ENCODE data around the gene FRAS1. TPM values are rescaled to one million over a fixed set of nuclear protein-coding genes. Genes with fewer than 3 reads are reported as not detected.

The FRAS1 gene
- total and polyA plus RNA-seq, 9 donors = 0.16 to 5.3 (median 1.4) TPM

DNA sequence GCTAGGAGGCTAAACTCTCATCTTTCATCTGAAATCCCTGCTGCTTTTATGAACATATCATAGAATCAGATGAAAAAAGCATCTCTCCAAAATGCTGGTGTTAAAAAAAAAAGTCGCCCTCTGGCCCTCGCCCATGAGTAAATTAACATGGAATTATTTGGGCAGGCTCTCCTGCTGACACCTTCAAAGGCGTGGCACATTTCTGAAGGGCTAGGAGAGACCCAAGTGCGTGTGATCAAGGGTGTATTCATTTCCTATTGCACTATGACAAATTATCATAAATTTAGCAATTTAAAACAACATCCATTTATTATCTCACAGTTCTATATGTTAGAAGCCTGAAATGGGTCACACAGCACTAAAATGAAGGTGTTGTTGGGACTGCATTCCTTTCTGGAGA, 499.5 kb downstream of the FRAS1 start:
- DNase-seq = no peak
- no peaks in the 10 kb centered on the region for H3K9me3 ChIP-seq
- H3K36me3 ChIP-seq = no peaks in the 10 kb centered on the region
- H3K27ac ChIP-seq = no peak overlapping the region
- 90 to 96% (median 93%) methylated on average over 4 of the region's 4 CpGs for WGBS, 3 donors
- TF ChIP-seq, protein P1, sequence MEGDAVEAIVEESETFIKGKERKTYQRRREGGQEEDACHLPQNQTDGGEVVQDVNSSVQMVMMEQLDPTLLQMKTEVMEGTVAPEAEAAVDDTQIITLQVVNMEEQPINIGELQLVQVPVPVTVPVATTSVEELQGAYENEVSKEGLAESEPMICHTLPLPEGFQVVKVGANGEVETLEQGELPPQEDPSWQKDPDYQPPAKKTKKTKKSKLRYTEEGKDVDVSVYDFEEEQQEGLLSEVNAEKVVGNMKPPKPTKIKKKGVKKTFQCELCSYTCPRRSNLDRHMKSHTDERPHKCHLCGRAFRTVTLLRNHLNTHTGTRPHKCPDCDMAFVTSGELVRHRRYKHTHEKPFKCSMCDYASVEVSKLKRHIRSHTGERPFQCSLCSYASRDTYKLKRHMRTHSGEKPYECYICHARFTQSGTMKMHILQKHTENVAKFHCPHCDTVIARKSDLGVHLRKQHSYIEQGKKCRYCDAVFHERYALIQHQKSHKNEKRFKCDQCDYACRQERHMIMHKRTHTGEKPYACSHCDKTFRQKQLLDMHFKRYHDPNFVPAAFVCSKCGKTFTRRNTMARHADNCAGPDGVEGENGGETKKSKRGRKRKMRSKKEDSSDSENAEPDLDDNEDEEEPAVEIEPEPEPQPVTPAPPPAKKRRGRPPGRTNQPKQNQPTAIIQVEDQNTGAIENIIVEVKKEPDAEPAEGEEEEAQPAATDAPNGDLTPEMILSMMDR (IDR thresholded peaks at IDR 0.05) = no peak
- no peak for TF ChIP-seq POLR2A (IDR thresholded peaks at IDR 0.05)
- intact Hi-C loops (cut with DNase I) = no loop called here
- no peaks in the 10 kb centered on the region for H3K27me3 ChIP-seq
- no peaks in the 10 kb centered on the region for H3K4me1 ChIP-seq (ENCODE audit: insufficient read depth)
- H3K4me3 ChIP-seq = no peak overlapping the region

DNA sequence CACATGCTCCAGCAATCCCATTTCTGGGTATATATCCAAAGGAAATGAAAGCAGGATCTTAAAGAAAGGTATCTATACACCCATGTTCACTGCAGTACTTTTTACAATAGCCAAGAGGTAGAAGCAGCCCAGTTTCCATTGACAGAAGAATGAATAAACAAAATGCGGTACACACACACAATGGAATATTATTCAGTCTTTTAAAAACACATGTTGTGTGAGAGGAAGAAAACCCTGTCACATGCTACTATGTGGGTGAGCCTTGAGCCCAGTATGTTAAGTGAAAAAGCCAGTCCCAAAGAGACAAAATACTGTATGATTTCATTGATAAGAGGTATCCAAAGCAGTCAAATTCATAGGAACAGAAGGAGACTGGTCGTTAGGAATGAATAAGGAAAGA, 500.7 kb downstream of the FRAS1 start:
- intact Hi-C loops (cut with DNase I) = no loop called here
- WGBS, 3 donors = 73 to 77% (median 74%) methylated on average over 2 of the region's 2 CpGs
- TF ChIP-seq POLR2A (IDR thresholded peaks at IDR 0.05) (no peak), EP300 (IDR thresholded peaks at IDR 0.05) (no peak)
- TF ChIP-seq, protein P1 (IDR thresholded peaks at IDR 0.05) = no peak
- H3K27me3 ChIP-seq = no peaks in the 10 kb centered on the region
- no peak overlapping the region for H3K27ac ChIP-seq
- no peaks in the 10 kb centered on the region for H3K4me1 ChIP-seq (ENCODE audit: insufficient read depth)
- no peak overlapping the region for H3K4me3 ChIP-seq
- no peaks in the 10 kb centered on the region for H3K36me3 ChIP-seq
- no peak for DNase-seq
- no peaks in the 10 kb centered on the region for H3K9me3 ChIP-seq

DNA sequence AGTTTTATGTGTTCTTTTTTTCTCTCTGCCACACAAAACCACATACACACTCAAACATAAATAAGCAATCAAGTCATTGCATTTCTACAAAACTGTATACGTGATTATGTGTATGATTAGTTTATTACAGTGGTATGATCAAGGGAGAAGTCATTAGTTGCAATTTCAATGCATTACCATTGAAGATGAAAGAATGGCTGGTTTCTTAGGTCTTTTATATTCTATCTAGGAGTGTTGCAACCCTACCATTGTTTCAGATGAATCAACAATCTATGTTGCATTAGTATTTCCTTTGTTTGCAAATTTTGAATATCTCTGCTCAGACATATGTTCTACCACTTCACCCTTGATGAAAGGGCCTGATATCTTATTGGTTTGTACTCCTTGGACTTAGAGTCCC, 501.3 kb downstream of the FRAS1 start:
- H3K27ac ChIP-seq = no peak overlapping the region
- no peak for DNase-seq
- H3K27me3 ChIP-seq = no peaks in the 10 kb centered on the region
- 83 to 93% (median 91%) methylated on average over 1 of the region's 1 CpG for WGBS, 3 donors
- intact Hi-C loops (cut with DNase I) = no loop called here
- no peaks in the 10 kb centered on the region for H3K9me3 ChIP-seq
- no peaks in the 10 kb centered on the region for H3K36me3 ChIP-seq
- TF ChIP-seq, protein P1 (IDR thresholded peaks at IDR 0.05) = no peak
- TF ChIP-seq EP300 (IDR thresholded peaks at IDR 0.05) (no peak), POLR2A (IDR thresholded peaks at IDR 0.05) (no peak)
- H3K4me1 ChIP-seq (ENCODE audit: insufficient read depth) = no peaks in the 10 kb centered on the region
- H3K4me3 ChIP-seq = no peak overlapping the region

DNA sequence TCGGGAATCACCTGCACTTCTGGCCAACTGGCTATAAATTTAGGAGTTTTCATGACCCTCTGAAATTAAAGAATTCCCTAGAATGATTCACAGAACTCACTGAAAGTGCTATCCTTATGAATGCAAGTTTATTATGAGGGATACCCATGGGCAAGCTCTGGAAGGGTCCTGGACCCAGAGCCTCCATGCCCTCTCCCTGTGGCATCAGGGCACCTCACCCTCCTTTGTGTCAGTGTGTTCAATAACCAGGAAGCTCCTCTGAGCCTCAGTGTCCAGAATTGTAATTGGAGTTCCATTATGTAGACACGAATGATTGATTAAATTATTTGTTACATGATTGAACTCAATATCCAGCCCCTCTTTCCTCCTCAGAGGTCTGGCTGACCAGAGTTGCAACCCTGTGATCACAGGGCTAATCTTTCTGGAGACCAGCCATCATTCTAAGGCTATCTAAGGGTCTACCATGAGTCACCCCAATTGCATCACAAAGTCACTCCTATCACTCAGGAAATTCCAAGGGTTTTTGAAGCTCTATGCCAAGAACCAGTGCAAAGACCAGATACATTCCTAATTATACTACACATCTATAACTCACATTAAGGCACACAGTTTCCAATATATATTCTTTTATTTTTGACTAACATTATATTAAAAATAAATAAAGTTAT, 503.3 kb downstream of the FRAS1 start:
- no peaks in the 10 kb centered on the region for H3K4me1 ChIP-seq (ENCODE audit: insufficient read depth)
- no peak overlapping the region for H3K27ac ChIP-seq
- 68 to 88% (median 87%) methylated on average over 2 of the region's 2 CpGs for WGBS, 3 donors
- no peak for DNase-seq
- no peak overlapping the region for H3K4me3 ChIP-seq
- no peaks in the 10 kb centered on the region for H3K27me3 ChIP-seq
- intact Hi-C loops (cut with DNase I) = no loop called here
- TF ChIP-seq, protein P1 (IDR thresholded peaks at IDR 0.05) = no peak
- TF ChIP-seq EP300 (IDR thresholded peaks at IDR 0.05) = no peak
- no peak for TF ChIP-seq POLR2A (IDR thresholded peaks at IDR 0.05)
- no peaks in the 10 kb centered on the region for H3K36me3 ChIP-seq
- H3K9me3 ChIP-seq = no peaks in the 10 kb centered on the region

Data from ovary (tissue), 9 donors.